Measurements from ENCODE around the gene ENPEP. TPM values are rescaled to one million over a fixed set of nuclear protein-coding genes. Genes with fewer than 3 reads are reported as not detected.

The ENPEP gene
- total and polyA plus RNA-seq, 8 donors: 7.3 to 44.7 (median 37.1) TPM

GRCh38 chr4:110602061-110602460 is 126.1 kb downstream of the ENPEP start:
- no peak for DNase-seq
- no peaks in the 10 kb centered on the region for H3K4me1 ChIP-seq
- ATAC-seq: no peak
- no peak overlapping the region for H3K27ac ChIP-seq
- intact Hi-C loops (cut with DNase I): no loop called here
- H3K36me3 ChIP-seq: no peaks in the 10 kb centered on the region
- TF ChIP-seq CTCF (IDR thresholded peaks at IDR 0.05): no peak
- peaks cover 0 to 3% of the 10 kb centered on the region in 2 donors for H3K9me3 ChIP-seq
- peaks cover 6 to 33% of the 10 kb centered on the region in 2 donors for H3K27me3 ChIP-seq
- H3K4me3 ChIP-seq: no peak overlapping the region

- TF ChIP-seq CTCF (IDR thresholded peaks at IDR 0.05): no peak
- ATAC-seq (no peak), DNase-seq (no peak)
- Histone ChIP-seq H3K27ac (no peak overlapping the region), H3K4me3 (no peak overlapping the region), H3K27me3 (peaks cover 19 to 51% of the 10 kb centered on the region in 2 donors), H3K4me1 (no peaks in the 10 kb centered on the region), H3K36me3 (no peaks in the 10 kb centered on the region), H3K9me3 (no peaks in the 10 kb centered on the region)
- intact Hi-C loops (cut with DNase I): no loop called here
Observed at GRCh38 chr4:110605077-110605476, 129.1 kb downstream of the ENPEP start.

GRCh38 chr4:110609044-110609750 is 133.2 kb downstream of the ENPEP start:
- no peak for DNase-seq
- no peaks in the 10 kb centered on the region for H3K9me3 ChIP-seq
- H3K27ac ChIP-seq: no peak overlapping the region
- no peak for TF ChIP-seq CTCF (IDR thresholded peaks at IDR 0.05)
- ATAC-seq: no peak
- intact Hi-C loops (cut with DNase I): no loop called here
- H3K36me3 ChIP-seq: no peaks in the 10 kb centered on the region
- peaks cover 59 to 71% of the 10 kb centered on the region in 2 donors for H3K27me3 ChIP-seq
- peaks cover 0 to 4% of the 10 kb centered on the region in 2 donors for H3K4me1 ChIP-seq
- no peak overlapping the region for H3K4me3 ChIP-seq

- H3K27me3 ChIP-seq: peaks cover 67 to 85% of the 10 kb centered on the region in 2 donors
- H3K36me3 ChIP-seq: no peaks in the 10 kb centered on the region
- ATAC-seq: no peak
- H3K4me3 ChIP-seq: no peak overlapping the region
- peaks cover 0 to 4% of the 10 kb centered on the region in 2 donors for H3K4me1 ChIP-seq
- no peak for TF ChIP-seq CTCF (IDR thresholded peaks at IDR 0.05)
- no peak for DNase-seq
- H3K9me3 ChIP-seq: no peaks in the 10 kb centered on the region
- intact Hi-C loops (cut with DNase I): no loop called here
- no peak overlapping the region for H3K27ac ChIP-seq
Observed at GRCh38 chr4:110610620-110610939, 134.6 kb downstream of the ENPEP start.

GRCh38 chr4:110610940-110611831 is 135.2 kb downstream of the ENPEP start:
- no peak for TF ChIP-seq CTCF (IDR thresholded peaks at IDR 0.05)
- peak; percentile 45 for ATAC-seq
- peaks cover 73 to 91% of the 10 kb centered on the region in 2 donors for H3K27me3 ChIP-seq

More at GRCh38 chr4:110610940-110611831, 135.2 kb downstream of the ENPEP start:
- no peak overlapping the region for H3K27ac ChIP-seq
- peaks cover 0 to 4% of the 10 kb centered on the region in 2 donors for H3K4me1 ChIP-seq
- no peak overlapping the region for H3K4me3 ChIP-seq
- DNase-seq: no peak
- no peaks in the 10 kb centered on the region for H3K36me3 ChIP-seq
- intact Hi-C loops (cut with DNase I): no loop called here
- H3K9me3 ChIP-seq: no peaks in the 10 kb centered on the region
